HCT116 (cell line): ENCODE measurements around the gene TMC1.

Experiments used
- CTCF ChIP-seq, 3 experiments: fragments of 200-600 bp in 1 of 3; sonication (generic) in 1 of 3; IDR thresholded peaks in 2 of 3; conservative IDR thresholded peaks in 1 of 3; 2 replicates each; pipeline ENCODE4 v1.5.1; 2012 to 2017; ENCODE audit warnings: low read depth in 2 of 3, low read length in 2 of 3, antibody characterized with exemption in 1 of 3, borderline replicate concordance in 1 of 3, control low read depth in 1 of 3, mild to moderate bottlenecking in 1 of 3, mixed read lengths in 1 of 3, mixed run types in 1 of 3, moderate library complexity in 1 of 3; ENCODE audit not compliant: insufficient read depth in 1 of 3
- EZH2phosphoT487 ChIP-seq: fragments of 200-600 bp; IDR thresholded peaks from 2 replicates; pipeline ENCODE4 v1.6.1; 2018; ENCODE audit warnings: antibody characterized with exemption, borderline replicate concordance
- POLR2A ChIP-seq: IDR thresholded peaks from 2 replicates; pipeline ENCODE4 v1.7.0; 2011; ENCODE audit warnings: borderline replicate concordance; ENCODE audit not compliant: insufficient read depth, insufficient read length; ENCODE audit errors: extremely low read depth
- POLR2AphosphoS5 ChIP-seq: IDR thresholded peaks from 2 replicates; pipeline ENCODE4 v1.6.1; 2011; ENCODE audit warnings: mild to moderate bottlenecking, low read depth, low read length, moderate library complexity
- RAD21 ChIP-seq: IDR thresholded peaks from 2 replicates; pipeline ENCODE4 v1.6.1; 2012; ENCODE audit warnings: low read depth, mild to moderate bottlenecking
- TCF7L2 ChIP-seq: IDR thresholded peaks from 2 replicates; pipeline ENCODE4 v1.7.0; 2011; ENCODE audit warnings: borderline replicate concordance, inconsistent platforms; ENCODE audit not compliant: insufficient read depth, insufficient read length; ENCODE audit errors: extremely low read depth
- ZBTB33 ChIP-seq: IDR thresholded peaks from 2 replicates; pipeline ENCODE4 v1.6.1; 2011; ENCODE audit warnings: mild to moderate bottlenecking, low read length, moderate library complexity; ENCODE audit not compliant: insufficient replicate concordance; ENCODE audit errors: extremely low read depth

GRCh38 chr9:72817413-72817812, 296.0 kb downstream of the TMC1 start:
- TF ChIP-seq POLR2AphosphoS5 (no peak), TCF7L2 (no peak), POLR2A (no peak), CTCF (IDR thresholded peaks at IDR 0.05 in 2 of 3, conservative IDR thresholded peaks at IDR 0.05 in 1 of 3; ENCODE audit: borderline replicate concordance in 1 of 3, insufficient read depth in 1 of 3, low read depth in 2 of 3, low read length in 2 of 3) (no peak), ZBTB33 (no peak), RAD21 (no peak), EZH2phosphoT487 (no peak)
